Activated T-cell treated with anti-CD3 and anti-CD28 coated beads for 48 hours (primary cell): ENCODE measurements around the gene PTPRE.
A peak's percentile ranks its signal among the peaks of the same experiment; 100 is the strongest.

ENCODE experiments used
- DNase-seq: peaks from one replicate; pipeline ENCODE4 v3.0.0-alpha.2; 2020; ENCODE audit warnings: low read depth

PTPRE gene

DNA sequence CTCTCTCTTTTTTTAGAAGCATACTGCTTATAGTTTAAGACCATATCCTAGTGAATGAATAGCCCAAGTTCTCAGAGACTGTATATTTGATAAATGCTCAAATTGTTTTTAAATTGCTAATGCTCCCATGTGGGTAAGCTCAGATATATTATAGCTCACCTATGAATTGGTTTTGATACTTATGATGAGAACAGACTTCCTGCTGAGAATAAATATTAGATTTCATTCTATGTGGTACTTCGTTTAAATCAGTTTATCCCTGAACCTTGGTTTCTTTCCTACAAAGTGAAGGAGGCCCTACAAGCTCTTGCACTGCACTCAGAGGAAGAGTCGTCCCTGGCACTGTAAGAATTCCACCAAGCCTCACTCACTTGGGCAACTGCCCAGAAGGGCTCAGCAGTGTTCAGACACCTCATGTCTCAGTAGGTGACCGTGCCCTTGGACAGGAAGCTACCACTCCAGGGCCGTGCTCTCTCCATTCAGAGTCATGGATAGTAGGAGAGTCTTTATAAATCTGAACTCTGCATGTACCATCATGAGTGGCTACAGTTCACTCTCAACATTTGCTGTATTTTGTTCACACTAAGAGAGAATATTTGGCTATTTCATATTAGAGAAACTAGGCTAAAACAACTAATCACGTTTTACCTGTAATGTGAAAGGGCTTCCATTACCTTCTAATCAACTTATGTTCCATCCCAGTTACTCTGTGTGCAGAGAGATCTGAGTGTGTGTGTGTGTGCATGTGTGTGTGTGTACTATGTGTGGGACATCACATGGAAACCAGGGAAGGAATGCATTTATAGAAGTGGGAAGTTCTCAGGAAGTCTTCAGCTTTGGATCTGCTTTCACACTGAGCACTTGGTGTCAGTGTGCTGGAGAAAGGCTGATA is 93.8 kb downstream of the PTPRE start:
- no peak for DNase-seq

GRCh38 chr10:128001363-128001745 is 94.5 kb downstream of the PTPRE start:
- DNase-seq, result no peak

GRCh38 chr10:128001849-128002248 is 94.9 kb downstream of the PTPRE start:
- no peak for DNase-seq

GRCh38 chr10:128003521-128003920 is 96.6 kb downstream of the PTPRE start:
- no peak for DNase-seq

DNA sequence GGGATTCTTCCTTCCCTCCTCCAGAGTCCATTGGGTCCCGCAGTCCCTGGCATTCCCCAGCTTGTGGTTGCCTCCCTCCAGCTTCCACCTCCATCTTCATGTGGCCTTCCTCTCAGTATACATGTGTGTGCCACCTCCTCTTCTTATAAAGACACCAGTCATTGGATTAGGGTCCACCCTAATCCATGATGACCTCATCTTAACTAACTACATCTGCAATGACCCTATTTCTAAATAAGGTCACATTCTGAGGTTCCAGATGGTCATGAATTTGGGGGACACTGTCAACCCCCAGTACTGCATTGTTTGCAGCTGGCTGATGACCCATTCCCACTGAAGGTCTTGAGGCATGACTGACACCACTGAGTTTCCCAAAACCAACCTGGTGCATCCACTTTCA is 99.0 kb downstream of the PTPRE start:
- no peak for DNase-seq

GRCh38 chr10:128007056-128007455 is 100.2 kb downstream of the PTPRE start:
- no peak for DNase-seq

DNA sequence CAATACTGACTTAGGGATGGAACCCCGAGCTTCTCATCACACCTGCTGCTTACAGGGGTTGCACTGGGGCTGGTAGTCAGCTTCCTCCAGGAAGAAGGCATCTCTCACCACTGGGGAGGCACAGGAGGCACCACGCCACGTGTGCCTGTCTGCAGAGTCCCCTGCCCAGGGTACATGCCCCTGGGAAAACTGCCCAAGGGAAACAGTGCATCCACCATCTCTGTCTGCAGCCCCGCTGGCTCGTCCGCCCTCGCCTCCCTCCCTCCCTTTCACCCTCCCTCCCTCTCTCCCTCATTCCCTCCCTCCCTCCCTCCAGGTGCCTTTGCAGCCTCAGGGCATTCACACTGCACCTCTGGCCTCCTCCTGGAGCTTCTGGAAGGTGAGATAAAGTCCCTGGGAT is 101.1 kb downstream of the PTPRE start:
- DNase-seq, result no peak

- DNase-seq, result no peak
Observed at GRCh38 chr10:128008521-128009250, 101.8 kb downstream of the PTPRE start.

DNA sequence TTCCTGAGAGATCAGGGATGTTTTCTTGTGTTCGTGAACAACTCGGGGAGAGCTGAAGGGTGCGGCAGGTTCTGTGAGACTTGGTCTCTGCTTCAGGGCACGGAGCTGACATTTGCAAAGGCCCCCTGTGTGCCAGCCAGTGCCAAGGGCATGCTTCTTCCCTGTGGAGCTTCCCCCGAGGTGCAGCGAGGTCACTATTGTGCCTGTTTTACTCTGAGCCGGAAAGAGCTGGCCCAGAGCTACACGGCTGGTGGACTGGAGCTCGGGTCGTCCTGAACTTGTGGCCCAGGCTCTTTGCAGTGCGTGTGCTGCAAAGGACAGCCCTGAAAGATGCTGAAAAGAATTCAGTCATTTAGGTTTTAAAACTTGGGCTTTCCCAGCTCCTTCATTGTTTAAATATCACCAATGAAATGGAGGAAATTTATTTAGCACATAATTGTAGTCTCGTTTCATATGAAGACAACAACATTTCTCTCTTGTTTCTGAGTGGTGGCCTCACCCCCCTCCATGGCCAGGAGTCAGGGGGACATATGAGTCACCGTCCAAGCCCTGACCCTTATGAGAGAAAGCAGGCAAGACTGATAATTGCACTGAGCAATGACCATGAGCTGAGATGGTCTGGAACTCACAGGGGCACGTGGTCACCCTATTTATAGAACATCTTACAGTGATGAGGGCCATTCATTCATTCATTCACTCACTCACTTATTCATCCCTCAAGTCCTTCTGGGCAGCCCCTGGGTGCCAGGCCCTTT is 102.6 kb downstream of the PTPRE start:
- no peak for DNase-seq

DNA sequence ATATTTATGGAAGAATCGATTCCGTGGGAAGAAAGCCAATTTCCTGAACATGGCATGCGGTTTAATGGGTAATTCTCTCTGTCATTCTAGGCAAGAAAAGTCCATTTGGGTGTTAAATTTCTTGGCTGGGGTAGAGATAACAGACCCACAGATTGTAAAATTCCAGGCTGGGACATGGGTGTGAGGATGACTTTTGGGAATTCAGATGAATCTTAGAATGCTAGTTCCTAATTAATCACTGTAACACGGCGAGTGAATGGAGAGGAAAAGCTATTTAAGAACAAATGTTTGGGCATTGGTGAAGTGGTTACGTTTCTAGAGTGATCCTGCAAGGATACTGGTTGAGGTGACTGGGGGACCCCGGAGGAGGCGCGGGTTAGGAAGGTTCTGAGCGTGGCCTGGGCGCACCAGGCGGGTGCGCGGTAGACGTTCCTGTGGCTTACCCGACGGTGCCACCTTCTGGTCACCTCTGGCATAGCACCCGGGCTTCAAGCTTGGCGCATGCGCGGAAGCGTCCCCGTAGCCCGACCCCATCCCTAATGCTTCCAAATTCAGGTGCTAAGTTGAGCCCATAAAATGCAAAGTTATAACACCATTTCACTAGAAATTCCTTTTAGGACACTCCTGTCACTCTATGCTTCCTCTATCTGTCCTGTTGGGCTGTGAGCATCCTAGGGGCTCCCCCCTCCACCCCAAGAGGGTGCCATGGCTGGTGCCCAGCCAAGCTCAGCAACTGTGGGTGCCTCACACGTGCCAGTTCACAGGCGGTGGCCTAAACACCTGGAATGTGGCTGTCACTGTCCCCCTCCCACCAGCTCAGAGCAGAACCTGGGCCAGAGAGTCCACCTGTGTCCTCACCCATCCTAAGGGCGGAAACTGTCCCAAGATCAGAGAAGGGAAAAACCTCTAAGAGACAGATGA is 104.4 kb downstream of the PTPRE start:
- DNase-seq, result peak; percentile 85

DNA sequence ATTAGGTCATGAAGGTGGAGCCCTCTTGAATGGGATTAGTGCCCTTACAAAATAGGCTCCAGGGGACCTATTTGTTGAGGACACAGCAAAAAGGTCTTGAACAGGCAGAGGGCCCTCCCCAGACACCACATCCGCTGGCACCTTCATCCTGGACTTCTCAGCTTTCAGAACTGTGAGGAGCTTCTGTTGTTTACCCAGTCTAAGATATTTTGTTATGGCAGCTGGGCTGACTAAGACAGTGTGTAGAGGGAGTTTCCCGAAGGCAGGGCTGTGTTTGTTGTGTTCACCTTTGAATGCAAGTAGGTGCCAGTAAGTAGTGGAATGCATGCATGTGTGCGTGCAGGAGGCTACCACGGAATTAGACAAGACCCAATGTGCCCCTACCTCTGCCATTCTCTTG is 106.7 kb downstream of the PTPRE start:
- DNase-seq, result no peak

- no peak for DNase-seq
Observed at GRCh38 chr10:128014236-128014635, 107.3 kb downstream of the PTPRE start.

GRCh38 chr10:128016423-128017060 is 109.6 kb downstream of the PTPRE start:
- no peak for DNase-seq

GRCh38 chr10:128017822-128018221 is 110.9 kb downstream of the PTPRE start:
- DNase-seq, result no peak

DNA sequence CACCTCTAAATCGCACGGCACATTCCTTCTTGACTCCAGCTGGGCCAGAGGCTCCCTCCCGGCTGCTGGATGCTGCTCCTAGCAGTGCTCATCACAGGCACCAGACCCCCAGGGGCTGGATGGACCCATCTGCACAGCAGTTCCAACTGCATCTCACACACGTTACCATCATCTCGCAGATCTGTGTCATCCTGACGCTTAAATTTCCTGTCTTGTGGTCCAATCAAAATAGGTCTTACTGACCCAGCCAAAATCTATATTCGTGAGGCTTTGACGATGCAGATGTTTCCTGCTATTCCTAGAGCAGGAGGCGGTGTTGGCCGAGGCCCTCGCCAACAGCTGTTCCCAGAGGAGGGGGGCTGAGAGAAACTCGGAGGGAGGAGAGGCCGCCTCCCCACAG is 111.3 kb downstream of the PTPRE start:
- no peak for DNase-seq

- no peak for DNase-seq
Observed at GRCh38 chr10:128018691-128019090, 111.8 kb downstream of the PTPRE start.

GRCh38 chr10:128022261-128023196 is 115.6 kb downstream of the PTPRE start:
- DNase-seq, result no peak

DNA sequence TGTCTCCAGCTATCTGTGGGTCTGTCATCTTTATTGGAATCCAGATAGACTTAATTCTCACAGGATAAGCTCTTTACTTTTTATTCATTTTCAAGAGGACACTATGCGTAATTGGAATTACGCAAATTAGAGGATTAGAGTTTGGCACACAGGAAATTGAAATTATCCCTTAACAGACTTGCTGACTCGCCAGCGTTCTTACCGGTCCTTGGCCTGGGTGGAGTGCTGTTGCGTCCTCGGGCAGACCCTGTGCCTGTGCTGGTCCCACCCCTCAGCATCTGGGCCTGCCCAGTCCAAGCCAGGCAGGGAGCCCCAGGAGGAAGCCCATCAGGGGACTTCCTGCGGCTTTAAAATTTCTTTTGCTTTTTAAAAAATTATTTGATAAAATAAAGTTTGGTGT is 117.5 kb downstream of the PTPRE start:
- DNase-seq, result no peak

DNA sequence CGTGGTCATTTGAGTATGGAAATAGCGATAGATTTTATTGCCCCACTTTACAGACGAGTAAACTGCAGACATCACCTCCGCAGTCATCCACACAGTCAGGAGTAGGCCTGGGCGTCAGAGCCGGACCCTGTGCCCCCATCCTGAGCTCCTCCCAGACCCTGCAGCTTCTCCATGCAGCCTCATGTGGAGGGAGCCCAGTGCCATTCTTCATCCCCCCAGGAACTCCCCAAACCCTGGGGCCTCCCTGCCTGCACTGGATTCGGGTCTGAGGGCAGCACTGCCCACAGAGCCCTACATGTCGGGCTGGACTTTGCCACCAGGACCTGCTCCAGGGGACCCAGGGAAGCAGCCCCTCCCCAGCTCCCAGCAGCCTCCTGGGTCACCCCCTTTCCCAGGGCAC is 118.5 kb downstream of the PTPRE start:
- no peak for DNase-seq

DNA sequence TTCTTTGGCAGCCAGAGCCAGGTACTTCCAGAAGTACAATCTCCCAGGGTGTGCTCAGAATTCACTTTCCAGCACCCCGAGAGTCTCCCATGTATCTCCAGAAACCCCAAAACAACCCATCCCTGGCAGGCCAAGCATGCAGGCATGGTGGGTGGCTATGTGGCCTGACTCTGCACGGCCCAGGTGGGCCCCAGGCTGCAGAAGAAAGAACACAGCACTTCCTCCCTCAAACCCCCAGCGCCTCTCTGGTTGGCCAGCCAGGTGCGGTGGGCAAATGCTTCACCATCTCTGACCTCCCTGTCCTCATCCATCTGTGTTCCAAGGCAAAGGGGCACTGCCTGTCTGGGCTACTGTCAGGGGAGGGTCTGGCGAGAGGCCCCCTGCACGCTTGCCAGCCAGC is 119.0 kb downstream of the PTPRE start:
- DNase-seq, result no peak
